Hematopoietic multipotent progenitor cell treated with erythropoietin and hydrocortisone succinate and interleukin-3 and kit ligand, for 15 days (in vitro differentiated cells): Measurements from ENCODE around the gene DYNC1I1.

ENCODE experiments used
- DNase-seq: peaks from one replicate; pipeline ENCODE4 v3.0.0-alpha.2; 2015; ENCODE audit warnings: low spot score

DYNC1I1 gene

DNA sequence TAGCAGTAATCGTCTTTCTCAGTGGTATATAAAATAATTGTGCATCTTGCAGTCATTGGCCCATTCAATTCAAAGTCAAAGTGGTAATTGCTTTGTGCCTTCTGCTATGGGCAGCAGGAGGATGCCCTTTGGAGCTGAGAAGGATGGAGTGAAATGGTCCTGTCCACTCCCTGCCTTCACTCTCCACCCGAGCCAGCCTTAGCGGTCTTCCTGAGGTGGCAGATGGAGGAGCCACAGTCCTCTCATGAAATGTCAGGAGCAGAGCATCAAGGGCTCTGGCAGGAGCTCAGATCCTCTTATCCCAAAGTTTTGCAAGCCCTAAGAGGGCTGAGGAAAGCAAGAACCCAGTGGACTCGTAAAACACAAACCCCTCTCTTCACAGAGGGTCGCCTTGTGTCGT is 199.4 kb downstream of the DYNC1I1 start:
- no peak for DNase-seq

DNA sequence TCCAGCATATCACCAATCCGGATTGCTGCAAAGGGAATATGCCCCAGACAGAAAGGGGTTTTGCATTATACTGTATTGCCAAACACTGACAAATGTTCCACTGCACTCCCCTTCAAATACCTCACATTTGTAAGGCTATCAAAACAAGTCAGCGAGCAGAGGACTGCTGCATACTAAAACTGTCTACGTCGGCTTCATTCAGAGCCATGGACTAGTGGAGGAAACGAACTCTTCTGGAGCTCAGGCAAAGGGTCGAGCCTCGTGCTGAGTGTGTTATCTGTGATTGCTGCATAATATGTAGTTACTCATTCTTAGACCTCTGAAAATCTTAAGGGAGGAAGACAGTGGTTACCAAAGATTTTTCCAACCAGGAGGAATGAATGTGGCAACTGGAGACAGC is 200.2 kb downstream of the DYNC1I1 start:
- no peak for DNase-seq

DNA sequence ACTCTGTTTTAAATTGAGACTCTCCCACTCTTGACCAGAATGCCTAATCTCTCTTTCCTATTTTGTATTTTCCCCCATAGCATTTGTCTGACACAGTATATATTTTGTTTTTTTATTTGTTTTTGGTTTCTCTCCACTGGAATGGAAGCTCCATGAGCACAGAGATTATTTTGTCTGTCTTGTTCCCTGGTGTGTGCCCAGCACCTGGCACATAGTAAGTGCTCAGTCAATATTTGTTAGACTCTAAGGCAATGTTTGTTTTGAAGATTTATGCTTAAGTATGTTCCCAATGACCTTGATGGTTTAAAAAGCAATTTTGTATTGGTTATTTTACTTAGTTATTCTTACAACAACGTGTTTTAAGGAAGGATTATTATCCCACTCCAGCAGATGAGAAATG is 201.8 kb downstream of the DYNC1I1 start:
- DNase-seq = no peak

DNA sequence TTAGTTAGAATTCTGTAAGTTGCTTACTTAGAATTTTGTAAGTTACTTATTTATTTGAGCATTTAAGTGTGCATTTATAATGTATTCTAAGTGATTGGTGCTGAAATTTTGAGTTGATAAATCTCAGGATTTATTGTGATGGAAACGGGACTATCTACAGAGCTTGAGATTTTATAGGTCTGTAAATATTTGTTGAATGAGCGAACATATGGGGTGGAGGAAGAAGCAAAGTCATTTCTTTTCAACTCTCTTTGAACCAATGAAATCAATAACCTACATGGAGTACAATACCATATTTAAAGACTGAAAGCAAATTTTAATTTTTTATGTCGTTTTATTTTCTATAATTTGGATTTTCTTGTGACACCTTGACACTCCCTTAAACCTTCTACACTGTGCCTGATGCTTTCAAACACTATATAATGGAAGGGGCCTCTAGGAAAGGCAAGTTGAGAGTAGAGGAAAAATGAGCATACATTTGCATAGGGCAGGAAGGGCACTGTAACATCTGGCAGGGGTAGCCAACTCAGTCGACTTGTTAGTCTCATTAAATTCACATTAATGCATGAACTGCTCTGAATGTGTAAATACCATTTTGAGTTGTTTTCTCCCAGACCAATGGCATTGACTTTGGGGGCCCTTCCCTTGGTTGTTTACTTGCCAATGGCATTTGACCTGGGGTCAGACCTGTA is 204.2 kb downstream of the DYNC1I1 start:
- no peak for DNase-seq

DNA sequence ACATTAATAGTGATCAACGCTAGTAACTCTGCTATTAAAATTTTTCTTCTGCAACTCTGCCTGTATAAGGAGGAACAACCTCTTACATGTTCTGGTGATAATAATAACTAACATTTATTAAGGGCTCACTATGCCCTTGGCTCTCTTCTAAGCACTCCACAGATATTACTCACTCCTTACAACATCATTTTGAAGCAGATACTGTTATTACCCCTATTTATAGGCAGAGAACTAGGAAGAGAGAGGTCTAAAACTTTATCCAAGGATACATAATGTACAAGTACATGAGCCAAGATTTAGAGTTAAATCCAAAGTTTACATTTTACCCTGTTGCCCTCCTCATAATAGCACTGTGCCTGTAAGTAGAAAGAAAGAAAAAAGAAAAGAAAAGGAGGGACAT is 205.6 kb downstream of the DYNC1I1 start:
- no peak for DNase-seq

DNA sequence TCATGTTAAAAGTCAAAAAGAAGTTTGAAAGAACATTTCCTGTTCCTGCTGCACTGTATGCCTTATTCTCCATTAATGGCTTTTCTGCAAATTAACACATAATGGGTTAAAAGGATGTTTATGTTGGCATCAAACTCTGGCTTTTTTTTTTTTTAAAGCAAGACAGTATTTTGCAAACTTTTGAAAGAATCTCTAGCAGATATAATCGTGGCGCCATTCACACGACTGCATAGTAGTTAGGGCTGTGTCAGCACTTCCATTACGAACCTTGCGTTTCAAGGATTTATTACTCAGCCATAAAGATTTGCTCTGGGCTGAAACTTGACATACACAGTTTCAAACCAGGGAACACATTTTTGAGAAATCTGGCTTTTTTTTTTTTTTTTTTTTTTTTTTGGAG is 207.8 kb downstream of the DYNC1I1 start:
- DNase-seq = no peak

DNA sequence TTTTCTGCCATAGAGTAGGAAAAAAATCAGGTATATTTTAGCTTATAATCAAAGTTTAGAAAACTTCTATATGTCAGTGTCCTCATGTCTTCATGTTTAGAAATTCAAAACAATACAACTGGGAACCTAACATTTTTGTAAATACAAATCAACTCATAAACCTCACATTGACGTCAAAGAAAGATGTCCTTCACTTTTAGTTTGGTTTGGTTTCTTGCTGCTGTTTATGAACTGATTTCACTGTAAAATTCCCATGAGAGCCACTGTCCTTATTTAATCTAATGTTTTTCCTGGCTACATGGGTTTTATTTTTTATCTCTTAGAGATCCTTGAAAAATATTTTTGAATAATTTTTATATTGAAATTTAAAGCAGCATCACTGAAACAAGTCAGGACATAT is 208.4 kb downstream of the DYNC1I1 start:
- DNase-seq = no peak

DNA sequence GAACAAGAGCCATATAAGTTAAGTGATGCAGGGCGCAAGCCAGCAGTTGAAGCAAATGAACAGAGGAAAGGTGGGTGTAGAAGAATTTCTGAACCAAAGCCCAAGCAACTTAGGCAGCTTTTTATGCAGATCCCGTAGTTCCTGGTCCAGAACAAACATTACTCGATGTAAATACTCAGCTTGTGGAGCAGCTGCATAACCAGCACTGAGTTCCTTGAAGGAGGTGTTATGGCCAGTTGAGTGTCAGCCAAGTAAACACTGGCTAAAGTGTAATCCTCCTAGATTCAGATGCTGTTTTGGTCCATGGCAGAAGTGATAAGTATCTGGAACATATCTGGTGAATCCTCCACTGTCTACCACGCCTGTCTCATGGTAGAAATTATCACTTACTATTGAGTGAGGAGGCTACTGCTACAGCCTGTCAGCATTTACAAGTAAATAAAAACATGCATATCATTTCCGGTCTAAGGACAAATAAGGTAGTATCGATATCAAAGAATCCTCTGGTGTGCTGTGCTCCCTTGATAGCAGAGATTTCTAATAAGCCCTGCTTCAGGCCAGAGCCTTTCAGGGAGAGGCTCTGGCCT is 213.9 kb downstream of the DYNC1I1 start:
- DNase-seq = no peak

DNA sequence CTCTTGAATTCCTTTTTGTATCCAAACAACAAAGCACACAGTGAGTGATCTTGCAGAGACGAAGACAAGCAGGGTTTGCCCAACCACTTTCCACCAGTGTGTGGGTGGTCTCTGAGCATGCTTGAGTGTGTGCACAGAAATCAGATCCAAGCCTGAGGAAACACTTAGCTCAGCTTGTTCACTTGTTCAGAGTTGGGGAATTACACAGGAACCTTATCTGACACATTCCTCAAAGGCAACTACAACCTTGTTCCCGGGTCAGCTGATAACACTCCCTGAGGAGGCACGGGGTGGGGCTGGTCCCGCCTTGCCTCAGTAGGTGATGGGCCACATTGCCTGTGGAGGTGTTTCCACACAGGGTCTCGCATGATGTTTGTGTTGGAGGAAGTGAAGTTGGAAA is 216.9 kb downstream of the DYNC1I1 start:
- DNase-seq = no peak

DNA sequence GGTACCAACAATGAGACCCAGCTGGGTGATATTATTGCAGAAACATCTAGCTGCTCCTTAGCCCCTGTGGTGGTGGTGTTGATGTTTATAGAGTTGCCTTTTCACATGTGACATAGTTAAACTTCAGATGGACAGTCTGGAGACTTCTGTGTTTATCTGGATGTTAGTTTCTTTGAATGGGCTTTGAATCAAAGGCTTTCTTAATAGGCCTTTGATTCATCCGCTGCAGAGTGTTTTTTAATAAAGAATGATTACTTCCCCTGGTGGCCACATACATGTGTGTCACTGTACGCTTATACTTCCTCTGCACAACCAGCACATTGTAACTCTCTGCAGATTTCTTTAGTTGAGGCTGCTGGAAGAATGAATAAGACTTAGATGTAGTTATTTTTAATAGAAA is 221.0 kb downstream of the DYNC1I1 start:
- no peak for DNase-seq

DNA sequence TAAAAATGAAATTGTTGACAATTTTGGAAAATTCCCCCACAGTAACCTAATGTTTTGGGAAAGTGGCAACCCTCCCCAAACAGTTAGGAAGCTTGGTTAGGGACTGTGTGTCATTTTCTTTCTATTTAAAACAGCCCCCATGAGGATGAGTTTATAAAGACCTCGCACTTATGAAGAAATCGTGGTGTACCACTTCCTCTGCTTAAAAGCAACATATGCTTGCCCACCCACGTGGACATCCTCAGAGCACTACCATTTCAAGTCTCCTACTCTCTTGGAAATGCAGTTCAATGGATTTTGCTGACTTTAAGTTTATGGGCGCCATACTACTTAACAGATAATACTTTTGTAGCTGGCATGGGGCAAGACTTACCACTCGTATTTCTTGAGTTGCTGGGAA is 223.8 kb downstream of the DYNC1I1 start:
- DNase-seq = no peak

DNA sequence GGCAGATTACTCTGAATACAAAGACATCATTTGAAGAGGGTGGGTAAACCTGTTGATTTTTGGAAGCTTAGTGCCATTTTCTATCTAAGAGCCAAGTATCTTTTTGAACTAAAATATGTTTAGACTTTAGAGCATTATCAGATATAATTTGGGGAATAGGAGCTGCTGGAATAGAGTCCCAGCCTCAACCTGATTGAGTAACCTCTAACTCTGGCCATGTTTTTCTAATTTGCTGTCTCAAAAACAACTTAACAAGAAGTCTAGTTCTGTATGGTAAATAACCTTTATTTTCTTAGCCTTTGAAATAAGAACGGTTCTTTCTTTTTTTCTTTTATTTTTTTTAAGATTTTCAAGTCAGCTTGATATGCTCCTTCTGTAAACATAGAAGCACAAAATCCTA is 224.5 kb downstream of the DYNC1I1 start:
- no peak for DNase-seq

DNA sequence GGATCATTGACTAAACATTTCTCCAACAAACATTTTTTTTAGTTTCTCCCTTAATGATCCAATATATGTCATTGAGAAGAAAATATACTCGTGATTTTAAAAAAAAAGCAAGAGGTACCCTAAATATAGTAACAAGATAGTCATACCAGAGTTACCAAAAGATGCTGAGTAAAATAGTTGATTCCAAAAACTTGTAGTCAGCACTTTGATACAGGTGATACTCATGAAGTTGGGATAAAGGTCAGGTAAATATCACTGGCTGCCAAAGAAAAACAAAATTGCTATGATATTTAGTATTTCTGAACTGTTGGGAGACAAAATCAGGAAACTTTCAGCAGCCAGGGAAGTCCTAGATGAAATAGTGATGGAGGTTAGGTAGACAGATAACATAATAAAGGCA is 225.3 kb downstream of the DYNC1I1 start:
- no peak for DNase-seq

DNA sequence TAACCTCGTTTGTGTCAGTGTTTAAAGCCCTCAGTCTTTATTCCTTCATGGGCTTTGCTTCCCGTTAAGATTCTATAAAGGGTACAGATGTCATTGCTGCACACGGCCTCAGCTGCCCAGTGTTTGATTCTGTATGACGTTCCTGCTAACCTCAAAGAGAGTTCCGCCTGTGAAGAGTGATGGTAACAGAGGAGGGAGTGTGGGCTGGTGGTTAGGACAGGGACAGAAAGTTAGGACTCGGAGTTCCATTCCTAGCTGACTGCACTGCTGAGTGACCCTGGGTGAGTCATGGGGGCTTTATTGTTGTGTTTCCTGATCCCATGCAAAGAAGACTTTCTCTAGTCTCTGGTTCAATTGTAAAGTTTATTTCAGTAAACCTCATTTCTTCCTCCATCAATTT is 227.1 kb downstream of the DYNC1I1 start:
- no peak for DNase-seq

DNA sequence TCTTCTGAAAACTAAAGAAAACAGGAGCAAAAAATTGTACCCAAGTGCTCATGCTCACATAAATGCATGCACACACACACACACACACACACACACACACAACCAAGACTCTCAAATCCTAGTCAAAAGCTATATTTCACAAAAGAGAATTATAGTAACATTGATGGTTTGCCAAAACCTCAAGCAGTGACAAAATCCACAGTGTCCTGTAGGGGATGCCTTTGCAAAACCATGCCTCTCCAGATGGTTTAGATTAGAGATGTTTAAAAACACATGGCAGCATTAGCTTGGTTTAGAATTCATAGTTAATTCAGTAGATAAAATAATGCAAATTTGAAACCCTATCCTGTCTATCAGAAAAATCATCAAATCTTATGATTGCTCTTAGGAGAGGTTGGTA is 232.2 kb downstream of the DYNC1I1 start:
- DNase-seq = no peak

DNA sequence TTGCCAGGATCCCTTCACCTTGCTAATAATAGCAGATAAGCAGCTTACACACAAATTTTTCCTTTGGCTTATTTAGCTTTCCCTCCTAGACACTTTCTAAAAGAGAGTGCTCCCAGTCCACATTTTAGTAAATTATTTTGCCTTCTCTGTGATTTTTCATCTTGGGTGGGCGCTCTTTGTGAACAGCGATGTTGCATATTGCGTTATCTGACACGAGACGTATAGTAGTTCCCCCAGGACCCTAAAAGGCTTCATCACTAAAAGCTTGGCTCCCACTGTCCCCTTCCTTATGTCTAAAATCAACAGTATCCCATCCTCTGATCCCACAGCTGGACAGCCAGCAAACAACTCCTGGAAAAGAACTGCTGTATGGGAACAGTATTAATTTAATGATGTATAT is 232.9 kb downstream of the DYNC1I1 start:
- DNase-seq = no peak

DNA sequence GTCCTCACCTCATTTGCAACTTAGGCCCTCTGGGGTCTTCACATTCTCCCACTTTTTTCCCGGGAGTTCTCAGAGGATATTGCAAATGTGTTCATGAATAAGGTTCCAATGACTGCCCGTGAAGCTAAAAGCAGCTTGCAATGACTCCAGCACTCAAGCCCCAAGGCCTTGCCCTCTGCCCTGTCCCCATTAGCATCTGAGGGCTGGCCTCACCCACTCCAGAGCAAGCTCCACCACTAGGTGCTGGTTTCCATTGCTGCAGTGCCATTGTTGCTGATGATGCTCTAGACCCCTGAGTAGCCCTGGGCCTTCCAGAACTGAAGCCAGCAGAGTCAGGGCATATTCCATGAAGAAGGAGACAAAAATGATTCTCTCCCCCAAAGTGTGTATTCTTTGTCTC is 236.8 kb downstream of the DYNC1I1 start:
- no peak for DNase-seq

DNA sequence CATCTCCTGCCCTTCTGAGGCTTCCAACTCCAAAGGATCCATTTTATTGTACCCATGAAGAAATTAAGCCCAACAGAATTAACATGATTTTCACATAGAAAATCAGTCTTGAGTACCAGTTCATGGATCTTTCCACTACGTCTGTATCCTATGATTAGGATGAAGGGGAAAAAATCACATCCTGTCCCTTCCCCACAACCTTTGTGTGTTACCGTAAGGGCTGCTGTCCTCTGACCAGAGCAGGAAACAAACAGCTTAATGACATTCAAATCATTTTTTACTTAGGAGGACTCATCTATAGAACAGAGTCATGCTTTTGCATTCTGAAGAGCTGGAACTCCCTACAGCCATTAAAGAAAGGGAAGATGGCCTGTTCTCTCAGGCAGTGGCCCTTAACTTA is 241.5 kb downstream of the DYNC1I1 start:
- DNase-seq = no peak

DNA sequence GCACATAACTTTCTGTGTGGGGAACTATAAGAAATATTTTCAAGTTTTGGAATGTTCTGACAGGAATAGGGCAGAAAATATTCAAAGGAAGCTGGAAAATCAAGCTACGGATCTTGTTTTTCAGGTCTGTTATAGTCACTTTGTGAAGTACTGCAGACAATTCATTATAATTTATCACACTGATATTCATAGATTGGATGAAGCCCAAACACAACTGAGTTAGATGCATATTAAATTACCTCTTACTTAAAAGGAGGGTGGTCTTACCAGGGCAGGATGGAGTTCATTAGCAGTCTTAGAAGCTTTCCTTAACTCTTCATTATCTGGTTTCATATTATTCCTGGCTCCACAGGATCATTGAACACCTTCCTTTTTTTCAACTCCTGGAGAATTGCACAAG is 242.3 kb downstream of the DYNC1I1 start:
- DNase-seq = no peak

DNA sequence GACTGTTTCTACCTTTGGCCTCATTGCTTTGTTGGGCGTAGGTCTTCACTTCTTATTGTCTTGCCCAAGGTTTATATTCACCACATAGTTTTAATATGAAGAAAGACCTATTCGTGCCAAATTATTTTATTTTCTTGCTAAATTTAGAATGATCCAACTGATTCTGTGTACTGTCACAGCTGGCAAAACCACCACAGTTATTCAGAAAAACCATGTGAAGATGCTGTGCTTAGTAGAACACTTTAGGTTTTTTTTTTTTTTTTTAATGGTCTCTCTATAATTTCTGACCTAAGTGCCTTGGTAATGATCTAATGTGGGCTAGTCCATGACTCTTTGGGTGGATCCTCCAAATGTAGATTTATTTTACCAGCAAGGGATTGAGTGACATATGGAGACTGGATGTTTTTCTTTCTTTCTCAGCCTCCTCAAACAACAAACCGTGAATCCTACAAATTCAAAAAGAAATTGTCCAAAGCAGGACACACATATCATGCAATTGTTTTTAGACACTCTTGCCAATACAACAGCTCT is 243.8 kb downstream of the DYNC1I1 start:
- DNase-seq = no peak

DNA sequence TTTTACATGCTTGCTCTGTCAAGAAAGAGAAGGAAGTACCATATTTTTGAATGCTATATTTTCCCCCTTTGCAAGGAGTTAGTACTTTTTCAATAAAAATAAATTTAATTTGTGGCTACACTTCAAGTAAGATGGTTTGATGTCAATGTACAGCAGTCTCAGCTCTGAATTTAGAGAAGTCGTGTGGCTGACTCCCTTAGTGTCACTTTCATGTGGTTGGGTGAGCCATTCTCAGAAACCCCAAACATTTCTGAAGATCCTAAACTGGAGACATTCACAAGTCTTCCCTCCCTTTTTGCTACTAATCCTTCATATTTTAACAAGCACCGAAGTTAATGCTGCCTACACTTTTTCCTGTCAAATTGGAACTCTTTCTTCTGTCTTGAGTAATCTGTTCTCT is 244.4 kb downstream of the DYNC1I1 start:
- DNase-seq = no peak

DNA sequence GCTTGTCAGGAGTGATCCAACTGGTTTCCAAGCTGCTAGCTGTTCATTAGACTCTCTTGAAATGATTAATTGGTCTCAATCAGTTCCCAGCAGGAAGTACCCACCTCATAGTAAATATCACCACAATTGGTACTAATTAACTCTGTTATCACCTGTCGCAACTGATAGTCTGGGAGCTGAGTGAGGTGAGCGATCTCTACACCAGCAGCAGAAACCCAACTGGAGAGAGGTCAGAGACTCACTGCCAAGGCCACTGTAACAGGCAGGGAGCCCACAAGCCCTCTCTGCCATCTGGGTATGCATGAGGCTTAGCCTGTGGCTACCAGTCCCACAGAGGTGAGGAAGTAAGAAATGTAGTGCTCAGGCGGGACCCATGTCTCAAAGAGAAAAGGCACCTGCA is 245.5 kb downstream of the DYNC1I1 start:
- DNase-seq = no peak

DNA sequence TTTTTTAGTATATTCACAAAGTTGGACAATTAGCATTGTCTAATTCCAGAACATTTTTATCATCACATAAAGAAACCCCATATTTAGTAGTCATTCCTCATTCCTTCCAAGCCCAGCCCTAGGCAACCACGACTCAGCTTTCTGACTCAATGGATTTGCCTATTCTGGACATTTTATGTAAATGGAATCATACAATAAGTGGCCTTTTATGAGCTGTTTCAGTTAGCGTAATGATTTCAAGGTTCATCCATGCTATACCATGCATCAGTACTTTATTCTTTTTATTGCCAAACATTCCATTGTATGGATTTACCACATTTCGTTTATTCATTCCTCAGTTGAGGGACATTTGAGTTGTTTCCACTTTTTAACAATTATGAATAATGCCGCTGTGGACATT is 249.2 kb downstream of the DYNC1I1 start:
- DNase-seq = no peak

DNA sequence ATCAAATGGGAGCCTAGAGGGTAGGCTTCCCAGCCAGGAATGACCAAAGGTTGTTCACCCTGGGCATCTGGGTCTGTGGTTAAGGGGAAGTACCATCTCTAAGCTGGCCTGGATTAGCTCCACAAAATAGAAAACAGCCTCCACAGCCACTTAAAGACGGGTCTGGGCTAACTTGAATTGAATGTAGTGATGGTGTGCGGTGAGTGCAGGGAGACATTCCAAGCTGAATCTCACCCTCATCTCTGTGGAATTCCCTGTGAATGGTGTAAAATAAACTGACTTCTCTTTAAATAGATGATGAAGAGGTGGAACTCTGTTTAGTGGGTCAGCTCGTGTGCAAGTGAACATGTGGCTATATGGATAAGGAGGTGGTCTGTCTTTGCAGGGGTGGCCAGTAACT is 251.0 kb downstream of the DYNC1I1 start:
- no peak for DNase-seq
